RWPE1 (cell line): Measurements from ENCODE around the gene ARHGAP22.

Source experiments
- CTCF ChIA-PET: fragments of 350-600 bp; sonication (Branson Sonifier 250); formaldehyde crosslinking; extraction: SDS; loops from one replicate; lab custom pipeline; 2021; lab: Yijun Ruan, JAX
- POLR2A ChIA-PET: fragments of 400-600 bp; formaldehyde crosslinking; extraction: SDS; loops from one replicate; lab custom pipeline; 2020; ENCODE audit warnings: antibody characterized with exemption; ENCODE audit not compliant: low non-redundant PET; lab: Yijun Ruan, JAX
- DNase-seq: peaks from one replicate; pipeline ENCODE4 v3.0.0; 2012; ENCODE audit warnings: low spot score
- H3K27ac ChIP-seq: fragments of 450-650 bp; 2 replicates; pipeline ENCODE4 v1.5.1; 2017
- CTCF ChIP-seq: fragments of 450-650 bp; conservative IDR thresholded peaks from 2 replicates; pipeline ENCODE4 v1.5.1; 2017; ENCODE audit warnings: low read depth, mild to moderate bottlenecking

The ARHGAP22 gene

GRCh38 chr10:48535416-48536155, 69.3 kb downstream of the ARHGAP22 start:
- H3K27ac ChIP-seq: no peak overlapping the region
- TF ChIP-seq CTCF: no peak
- no peak for DNase-seq
- CTCF ChIA-PET: interaction anchor here (1.1 kb wide), 1 partner anchor 9 kb away, joined by 5 read pairs; no protein-coding TSS in a partner anchor
- POLR2A ChIA-PET: no interaction called here

DNA sequence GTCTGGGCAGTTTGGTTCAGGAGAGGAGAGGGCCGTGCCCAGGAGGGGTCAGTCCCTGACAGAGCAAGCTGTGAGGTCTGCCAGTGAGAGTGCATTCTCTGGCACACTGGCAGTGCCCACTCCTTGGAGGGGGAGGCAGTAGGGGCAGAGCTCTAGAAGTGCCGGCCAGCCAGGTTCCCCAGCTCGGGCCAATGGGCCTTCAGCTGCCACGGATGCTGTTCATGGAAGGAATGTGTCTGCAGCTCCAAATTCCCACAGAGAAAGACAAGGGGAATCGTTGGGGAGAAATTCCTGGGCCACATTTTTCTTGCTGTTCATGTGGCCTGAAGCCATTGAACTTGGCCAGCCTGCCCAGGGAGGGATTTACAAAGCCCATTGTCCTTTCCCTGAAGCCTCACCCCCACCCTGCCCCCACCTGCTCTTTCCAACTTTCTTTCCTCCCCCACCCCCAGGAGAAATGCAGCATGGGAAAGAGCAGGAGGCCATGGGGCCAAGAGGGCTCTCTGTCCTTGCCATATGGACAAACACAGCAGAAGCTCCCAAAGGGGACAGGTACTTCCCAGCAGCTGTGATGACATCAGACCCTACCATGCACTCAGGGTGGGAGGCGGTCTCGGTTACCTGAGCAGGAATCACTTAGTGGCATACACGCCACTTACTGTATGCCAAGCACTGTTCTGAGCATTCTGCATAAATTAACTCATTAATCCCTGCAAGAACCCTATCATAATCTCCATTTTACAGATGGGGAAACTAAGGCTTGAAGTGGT, 70.7 kb downstream of the ARHGAP22 start:
- ChIA-PET POLR2A (no interaction called here), CTCF (interaction anchor here (0.6 to 1.6 kb wide), 2 partner anchors 9 to 122 kb away, joined by 3 read pairs; no protein-coding TSS in a partner anchor)
- no peak overlapping the region for H3K27ac ChIP-seq
- DNase-seq: no peak
- no peak for TF ChIP-seq CTCF

- TF ChIP-seq CTCF: no peak
- CTCF ChIA-PET: interaction anchor here (0.7 to 1.6 kb wide), 2 partner anchors 122 to 125 kb away, joined by 3 read pairs; no protein-coding TSS in a partner anchor
- no peak overlapping the region for H3K27ac ChIP-seq
- POLR2A ChIA-PET: no interaction called here
- no peak for DNase-seq
These were observed 71.3 kb downstream of the ARHGAP22 start for GRCh38 chr10:48533540-48533939.

DNA sequence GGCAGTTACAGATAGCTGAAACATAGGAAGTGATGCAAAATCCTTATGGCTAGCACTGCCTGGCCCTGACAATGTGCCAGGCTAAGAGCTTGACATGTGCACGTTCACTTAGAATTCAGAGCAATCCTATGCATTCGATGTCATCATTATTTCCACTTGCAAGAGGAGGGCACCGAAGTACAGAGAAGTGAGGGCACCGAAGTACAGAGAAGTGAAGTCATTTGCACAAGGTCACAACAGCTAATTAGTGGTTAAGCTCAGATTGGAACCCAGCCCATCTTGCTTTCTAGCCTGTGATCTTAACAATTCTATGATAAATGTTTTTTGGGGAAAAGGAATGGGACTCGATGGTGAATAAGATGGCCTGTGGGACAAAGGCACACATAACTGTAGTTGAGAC, 73.4 kb downstream of the ARHGAP22 start:
- no peak for DNase-seq

DNA sequence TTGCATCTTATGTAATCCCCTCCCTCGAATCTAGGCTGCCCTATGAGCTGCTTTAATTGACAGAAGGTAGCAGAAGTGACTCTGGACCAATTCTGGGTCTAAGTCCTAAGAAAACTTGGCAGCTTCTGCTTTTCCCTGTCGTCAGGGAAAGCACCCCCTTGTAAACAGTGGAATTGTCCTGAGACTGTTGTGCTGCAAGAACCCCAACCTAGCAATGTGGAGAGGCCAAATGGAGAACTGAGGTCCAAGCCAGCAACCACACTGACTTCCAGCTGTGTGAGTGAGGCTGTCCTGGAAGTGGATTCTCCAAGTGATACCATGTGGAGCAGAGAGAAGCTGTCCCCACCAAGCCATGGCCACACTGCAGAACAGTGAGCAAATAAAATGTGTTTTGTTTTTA, 75.5 kb downstream of the ARHGAP22 start:
- TF ChIP-seq CTCF: no peak
- DNase-seq: no peak
- POLR2A ChIA-PET: no interaction called here
- CTCF ChIA-PET: interaction anchor here (0.6 kb wide), 1 partner anchor 364 kb away, joined by 4 read pairs; no protein-coding TSS in a partner anchor
- H3K27ac ChIP-seq: no peak overlapping the region

More for the DNA sequence above, 73.4 kb downstream of the ARHGAP22 start:
- ChIA-PET CTCF (interaction anchor here (0.6 kb wide), 1 partner anchor 426 kb away, joined by 3 read pairs; no protein-coding TSS in a partner anchor), POLR2A (no interaction called here)
- no peak for TF ChIP-seq CTCF
- no peak overlapping the region for H3K27ac ChIP-seq

DNA sequence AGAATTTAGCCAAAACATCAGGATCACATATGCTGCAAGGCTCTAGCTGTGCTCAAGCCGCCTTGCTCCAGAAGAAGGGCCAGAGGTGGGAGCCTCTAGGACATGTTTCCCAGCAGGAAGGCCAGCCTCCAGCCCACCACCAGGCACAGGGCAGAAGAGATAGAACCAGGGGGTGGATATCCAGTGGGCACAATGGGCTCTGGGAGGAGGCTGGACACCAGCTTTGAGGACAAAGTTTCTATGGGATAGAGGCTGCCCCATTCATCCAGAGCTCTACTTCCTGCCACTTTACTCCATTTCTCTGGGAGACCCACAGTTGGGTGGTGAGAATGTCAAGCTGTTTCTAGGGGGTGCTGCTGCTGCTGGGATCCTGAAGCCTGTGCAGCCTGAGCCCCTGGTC, 77.1 kb downstream of the ARHGAP22 start:
- ChIA-PET CTCF (no interaction called here), POLR2A (no interaction called here)
- no peak for DNase-seq
- TF ChIP-seq CTCF: no peak
- H3K27ac ChIP-seq: no peak overlapping the region
